ENCODE results near the gene WDR1. TPM values are rescaled to one million over a fixed set of nuclear protein-coding genes. Genes with fewer than 3 reads are reported as not detected.

The WDR1 gene
- total RNA-seq, 1 donor from 2014 or later, result 281 TPM

DNA sequence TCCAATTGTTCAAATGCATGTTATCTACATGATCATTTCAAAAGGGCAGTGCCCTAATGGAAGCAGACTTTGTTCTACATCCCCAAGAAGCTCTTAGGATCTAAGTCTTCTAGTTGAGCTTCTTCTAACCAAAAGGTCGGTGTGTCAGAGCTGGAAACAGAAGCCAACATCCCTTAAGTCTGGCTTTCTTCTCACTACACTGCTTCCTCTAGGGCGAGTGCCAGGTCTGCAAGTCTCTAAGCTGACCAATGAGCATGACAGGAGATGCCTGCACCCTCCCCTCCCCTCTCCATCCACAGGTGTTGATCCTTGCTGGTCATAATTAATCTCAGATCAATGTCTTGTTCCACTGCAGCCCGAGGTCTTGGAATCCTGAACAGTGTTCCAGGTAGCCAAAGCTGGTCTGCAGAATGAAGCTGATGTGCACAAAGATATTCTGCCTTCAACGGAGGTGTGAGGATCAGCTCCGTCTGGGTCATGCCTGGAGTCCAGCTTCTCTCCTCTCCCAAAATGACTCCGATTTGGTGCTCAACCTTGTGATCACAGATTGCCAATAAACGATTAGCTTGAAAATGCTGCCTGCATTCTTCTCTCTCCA, 44.1 kb downstream of the WDR1 start:
- DNase-seq (ENCODE audit: low spot score), result no peak

GRCh38 chr4:10069075-10069642, 47.4 kb downstream of the WDR1 start:
- no peak for DNase-seq (ENCODE audit: low spot score)

DNA sequence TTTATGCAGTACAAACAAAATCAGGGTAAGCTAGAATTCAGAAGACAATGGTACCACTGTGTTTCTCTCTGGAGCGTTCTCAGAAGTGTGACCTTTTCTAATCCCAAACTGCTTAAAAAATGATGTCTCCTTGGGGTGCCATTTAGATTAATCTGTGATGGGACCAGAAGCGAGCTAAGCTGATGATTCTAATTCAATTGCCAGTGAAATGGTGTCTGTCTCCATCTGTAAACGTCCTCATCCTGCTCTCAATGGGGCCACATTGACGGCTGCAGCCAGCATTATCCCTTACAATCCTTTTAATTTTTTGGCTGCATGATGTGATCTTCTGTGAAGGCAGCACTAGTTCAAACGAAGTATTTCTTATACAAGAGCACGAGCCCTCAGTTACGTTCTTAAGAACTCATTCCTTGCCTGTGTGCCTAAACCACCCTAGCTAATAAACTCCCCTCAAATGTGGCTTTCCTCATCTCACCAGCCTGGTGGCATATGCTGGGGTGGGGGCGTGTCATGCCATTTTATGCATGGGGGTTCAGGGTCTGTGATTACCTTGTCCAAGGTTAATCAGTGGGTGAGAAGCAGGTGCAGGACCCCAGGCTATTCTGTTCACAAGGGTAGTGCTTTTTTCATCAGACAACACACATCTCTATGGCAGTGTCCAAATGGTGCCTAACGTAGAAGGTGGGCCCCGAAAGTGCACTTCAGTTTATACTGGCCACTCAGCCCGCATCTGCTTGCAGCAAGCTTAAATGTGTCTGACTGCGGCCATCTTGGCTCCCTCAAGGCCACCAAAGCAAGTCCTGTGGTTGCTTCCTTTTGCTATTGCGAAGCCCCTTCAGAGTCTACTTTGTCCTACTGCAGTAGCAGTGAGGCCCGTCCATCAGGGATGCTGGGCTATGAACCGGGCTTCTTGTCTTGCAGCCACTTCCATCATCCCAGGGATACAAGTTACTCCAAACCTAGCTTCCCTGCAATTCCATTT, 49.6 kb downstream of the WDR1 start:
- DNase-seq (ENCODE audit: low spot score), result no peak

DNA sequence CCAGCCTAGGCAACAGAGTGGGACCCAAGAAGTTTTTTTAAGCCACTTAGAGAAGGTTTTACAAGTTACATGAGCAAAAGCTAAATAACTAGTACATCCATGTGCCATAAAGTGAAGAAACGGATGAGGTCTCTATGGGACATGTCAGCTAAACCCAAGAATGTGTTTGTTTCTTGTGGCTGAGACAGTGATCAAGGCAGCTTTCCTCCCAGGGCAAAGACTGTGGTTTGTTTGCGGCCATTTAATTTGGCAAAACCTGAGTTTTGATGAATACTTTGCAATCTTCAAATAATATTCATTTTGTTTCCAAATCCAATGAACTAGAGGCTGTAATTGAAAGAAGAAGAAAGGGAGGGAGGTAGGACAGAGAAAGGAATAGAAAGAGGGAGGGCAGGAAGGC, 50.4 kb downstream of the WDR1 start:
- DNase-seq (ENCODE audit: low spot score), result no peak

DNA sequence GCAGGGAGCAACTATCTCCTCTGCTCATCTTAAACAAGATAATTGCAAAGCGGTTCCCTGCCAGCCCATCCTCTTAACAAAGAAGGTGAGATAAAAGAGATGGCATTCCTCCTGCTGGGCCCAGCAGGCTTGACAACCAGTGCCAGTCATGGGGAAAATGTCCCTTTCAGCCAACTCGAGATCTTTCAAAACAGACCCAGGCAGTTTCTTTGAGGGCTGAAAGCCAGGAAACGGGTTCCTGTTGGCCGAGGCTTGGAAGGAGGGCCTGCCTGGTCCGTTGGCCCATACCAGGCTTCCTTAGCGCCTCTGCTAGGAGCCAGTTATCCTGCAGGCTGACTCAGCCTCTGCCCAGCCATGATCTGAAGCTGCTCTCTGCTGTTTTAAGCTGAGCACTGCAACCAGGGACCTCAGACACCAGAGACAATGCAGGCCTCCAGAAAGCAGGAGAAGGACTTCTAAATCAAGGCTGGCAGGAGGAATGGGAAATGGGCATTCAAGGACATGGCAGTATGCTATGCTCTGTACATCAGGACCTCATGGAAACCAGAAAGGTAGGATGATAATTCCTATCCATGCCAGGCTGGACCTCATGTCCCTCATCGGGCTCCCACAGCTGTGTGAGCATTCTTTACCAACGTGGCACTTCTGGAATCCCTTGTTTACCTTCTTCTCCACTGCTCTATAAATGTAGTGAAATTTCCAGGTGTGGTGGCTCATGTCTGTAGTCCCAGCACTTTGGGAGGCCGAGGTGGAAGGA, 52.9 kb downstream of the WDR1 start:
- peak; percentile 59 for DNase-seq (ENCODE audit: low spot score)

DNA sequence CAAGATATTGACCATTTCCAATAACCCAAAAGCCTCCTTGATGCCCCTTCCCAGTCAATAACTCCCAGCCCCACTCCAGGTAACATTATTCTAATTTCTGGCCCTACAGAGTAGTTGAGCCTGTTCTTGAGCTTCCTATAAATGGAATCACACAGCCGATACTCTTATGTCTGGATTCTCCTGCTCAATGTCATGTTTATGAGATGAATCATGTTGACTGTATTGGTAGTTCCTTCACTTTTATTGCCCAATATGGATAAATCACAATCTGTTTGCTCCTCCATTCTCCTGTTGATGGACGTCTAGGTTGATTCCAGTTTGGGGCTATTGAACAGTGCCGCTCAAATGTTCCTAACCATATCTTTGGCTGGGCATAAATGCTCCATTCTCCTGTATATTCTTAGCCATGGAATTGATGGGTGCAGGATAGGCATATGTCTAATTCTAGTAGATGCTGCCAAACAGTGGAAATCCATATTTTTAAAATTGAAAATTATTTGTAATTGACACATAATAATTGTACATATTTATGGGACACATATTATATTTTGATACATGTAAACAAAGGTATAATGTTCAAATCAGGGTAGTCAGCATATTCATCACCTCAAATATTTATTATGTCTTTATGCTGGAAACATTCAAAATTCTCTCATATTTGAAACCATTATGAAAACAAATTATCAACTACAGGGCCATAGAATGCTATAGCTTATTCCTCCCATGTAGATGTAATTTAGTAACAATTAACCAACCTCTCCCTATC, 54.8 kb downstream of the WDR1 start:
- no peak for DNase-seq (ENCODE audit: low spot score)

DNA sequence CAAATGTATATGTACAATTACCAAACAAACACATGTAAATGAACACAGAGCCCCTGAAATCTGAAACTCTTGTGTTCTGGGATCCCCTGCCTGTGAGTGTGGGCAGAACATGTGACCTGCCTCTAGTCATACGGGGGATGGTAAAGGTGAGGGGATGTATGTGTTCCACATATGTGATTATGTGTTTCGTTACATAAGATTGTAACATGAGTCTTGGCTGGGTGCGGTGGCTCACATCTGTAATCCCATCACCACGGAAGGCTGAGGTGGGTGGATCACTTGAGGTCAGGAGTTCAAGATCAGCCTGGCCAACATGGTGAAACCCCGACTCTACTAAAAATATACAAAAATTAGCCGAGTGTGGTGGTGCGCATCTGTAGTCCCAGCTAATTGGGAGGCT, 58.2 kb downstream of the WDR1 start:
- no peak for DNase-seq (ENCODE audit: low spot score)

- DNase-seq (ENCODE audit: low spot score), result no peak
Observed at GRCh38 chr4:10057023-10057395, 59.6 kb downstream of the WDR1 start.

GRCh38 chr4:10056334-10057022, 60.1 kb downstream of the WDR1 start:
- no peak for DNase-seq (ENCODE audit: low spot score)

- no peak for DNase-seq (ENCODE audit: low spot score)
Observed at GRCh38 chr4:10055871-10056270, 60.7 kb downstream of the WDR1 start.

DNA sequence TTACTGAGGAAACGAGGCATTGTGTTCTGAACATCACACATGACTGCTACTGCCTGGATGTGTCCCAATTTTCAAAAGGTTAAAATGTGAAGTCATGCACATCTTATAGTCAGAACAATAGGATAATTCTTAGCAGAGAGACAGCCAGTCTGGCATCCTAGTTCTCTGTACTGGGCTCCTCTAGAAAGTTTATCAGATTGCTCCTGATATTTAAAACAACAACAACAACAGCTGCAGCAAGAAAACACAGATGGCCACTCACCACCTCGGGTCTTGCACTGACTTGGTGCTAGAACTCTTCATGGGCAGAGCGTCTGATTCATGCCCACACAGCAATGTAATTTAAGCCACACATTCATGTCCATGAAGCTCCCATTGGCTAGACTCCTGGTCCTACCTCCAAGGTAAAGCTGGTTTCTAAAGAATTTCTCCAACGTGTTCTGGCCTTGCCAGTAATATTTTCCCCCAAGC, 62.0 kb downstream of the WDR1 start:
- no peak for DNase-seq (ENCODE audit: low spot score)

GRCh38 chr4:10053635-10054453, 62.8 kb downstream of the WDR1 start:
- no peak for DNase-seq (ENCODE audit: low spot score)

DNA sequence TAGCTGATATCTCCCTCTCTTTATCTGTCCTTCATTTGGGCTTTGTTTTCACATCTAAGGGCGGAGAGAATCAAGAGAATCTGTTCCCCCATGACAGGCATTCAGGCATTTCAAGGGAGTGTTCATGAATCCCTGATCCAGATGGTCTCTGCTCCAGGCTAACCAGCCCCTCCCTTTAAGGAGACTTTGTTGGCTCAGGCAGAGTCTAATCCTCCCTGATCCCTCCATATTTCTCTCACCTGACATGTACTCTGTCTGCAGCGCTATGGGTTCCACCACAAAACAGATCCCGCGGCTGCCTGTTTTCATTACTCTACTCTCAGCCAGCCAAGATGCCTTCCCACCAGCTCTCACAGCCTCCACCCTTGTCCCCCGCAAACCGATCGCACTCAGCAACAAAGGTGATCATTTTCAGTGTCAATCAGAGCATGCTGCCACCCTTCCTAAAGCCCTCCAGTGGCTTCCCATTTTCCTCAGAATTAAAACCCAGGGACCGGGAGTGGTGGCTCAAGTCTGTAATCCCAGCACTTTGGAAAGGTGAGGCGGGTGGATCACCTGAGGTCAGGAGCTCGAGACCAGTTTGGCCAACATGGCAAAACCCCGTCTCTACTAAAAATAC, 65.0 kb downstream of the WDR1 start:
- peak; percentile 21 for DNase-seq (ENCODE audit: low spot score)

GRCh38 chr4:10050721-10051120, 65.9 kb downstream of the WDR1 start:
- no peak for DNase-seq (ENCODE audit: low spot score)

DNA sequence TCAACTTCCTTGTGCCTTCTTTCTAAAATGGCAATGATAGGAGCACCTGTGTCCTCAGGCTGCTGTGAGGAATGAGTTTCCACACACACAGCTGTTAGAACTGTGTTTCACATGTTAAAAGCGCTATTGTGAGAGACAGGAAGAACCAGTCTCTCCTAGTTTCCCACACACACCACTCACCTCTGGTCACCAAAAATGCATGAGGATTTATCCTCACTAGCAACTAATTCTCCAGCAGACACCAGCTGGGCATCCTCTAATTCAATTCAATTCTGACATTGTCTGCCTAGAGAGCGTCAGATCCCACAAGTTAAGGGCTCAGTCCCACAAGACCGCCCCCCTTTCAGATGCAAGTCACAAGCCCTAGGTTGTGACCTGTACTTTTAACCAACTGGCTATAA, 66.3 kb downstream of the WDR1 start:
- DNase-seq (ENCODE audit: low spot score), result no peak

DNA sequence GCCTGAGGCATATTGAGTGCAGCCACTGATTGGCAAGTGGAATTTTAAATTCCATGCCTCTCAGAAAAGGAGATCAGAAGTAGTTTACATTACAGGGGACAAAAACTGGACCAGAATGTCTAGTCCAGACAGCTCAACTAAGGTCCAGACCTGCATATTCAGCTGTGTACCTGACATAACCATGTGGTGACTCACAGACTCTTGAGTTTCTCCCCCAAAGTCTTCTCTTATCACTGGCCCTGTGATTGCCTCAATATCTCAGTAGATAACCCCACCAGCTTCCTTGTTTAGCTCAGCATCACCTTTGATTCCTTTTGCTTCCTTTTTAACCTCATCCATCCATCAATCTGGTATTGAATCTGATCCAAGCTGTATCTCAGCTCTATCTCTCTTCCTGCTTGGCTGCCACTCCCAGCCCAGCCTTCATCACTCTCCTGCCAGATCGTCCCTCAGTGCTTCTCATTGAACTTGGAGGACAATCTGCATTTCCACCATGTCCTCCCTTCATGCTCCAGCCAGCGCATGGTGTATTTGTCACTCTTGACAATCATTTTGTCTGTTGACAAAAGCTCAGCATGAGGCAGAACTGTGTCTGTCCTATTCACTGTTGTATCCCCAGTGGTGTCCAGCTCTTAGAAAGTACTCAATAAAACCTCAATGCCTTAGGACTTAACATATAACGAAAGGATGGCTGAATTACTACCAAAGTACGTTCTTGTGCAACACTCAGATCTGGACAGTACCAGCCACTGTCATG, 67.5 kb downstream of the WDR1 start:
- no peak for DNase-seq (ENCODE audit: low spot score)

DNA sequence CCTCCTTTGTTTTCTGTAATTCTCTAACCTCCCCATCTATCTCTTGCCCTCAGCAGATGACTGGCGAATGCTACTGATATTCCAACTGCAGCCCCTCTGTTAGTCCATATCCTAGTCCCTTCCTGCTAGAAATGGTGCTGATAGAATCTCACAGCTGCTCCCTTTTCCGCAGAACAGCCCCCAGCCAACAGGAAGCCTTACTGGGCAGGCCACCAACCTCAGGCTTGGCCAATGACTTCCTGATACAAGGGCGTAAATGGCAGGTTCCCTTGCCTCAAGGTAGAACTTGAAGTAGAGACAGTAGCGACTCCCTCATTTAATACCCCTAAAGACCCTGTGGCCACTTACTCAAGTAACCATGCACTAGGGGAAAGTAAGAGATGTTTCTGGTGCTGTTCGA, 68.6 kb downstream of the WDR1 start:
- no peak for DNase-seq (ENCODE audit: low spot score)

GRCh38 chr4:10046471-10046870, 70.1 kb downstream of the WDR1 start:
- no peak for DNase-seq (ENCODE audit: low spot score)

Measured in umbilical cord (tissue), 2 donors.